ENCODE measurements around the gene WDR36. TPM values are rescaled to one million over a fixed set of nuclear protein-coding genes. Genes with fewer than 3 reads are reported as not detected.

The WDR36 gene
- total RNA-seq, 1 donor from 2014 or later: 17.6 TPM

DNA sequence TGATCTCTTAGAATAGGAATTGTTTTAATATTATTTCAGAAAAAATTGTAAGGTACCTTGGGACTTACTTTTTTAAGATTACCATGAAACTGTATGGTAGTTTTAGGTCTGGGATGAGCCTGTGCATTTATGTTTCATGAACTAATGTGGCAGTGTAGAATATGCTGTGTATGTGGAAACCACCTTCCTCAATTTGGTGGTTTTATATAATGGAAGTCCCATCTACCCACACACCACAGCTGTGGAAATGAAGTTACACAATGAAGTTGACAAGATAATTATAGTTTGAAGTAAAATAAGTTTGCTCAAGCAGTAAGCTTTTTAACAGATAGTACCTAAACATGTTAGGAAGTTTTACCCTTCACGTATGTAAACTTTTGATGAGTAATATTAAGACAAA is 24.4 kb downstream of the WDR36 start:
- Mint-ChIP-seq H3K9me3 (ENCODE audit: low read depth) (no peaks in the 10 kb centered on the region), H3K36me3 (ENCODE audit: low read depth) (peaks cover 19% of the 10 kb centered on the region), H3K4me1 (ENCODE audit: low read depth) (no peaks in the 10 kb centered on the region), H3K27me3 (ENCODE audit: low read depth) (no peaks in the 10 kb centered on the region), H3K4me3 (ENCODE audit: unreplicated experiment) (no peak overlapping the region), H3K27ac (ENCODE audit: unreplicated experiment) (peak overlapping the region; percentile 3)
- no peak for DNase-seq (ENCODE audit: low spot score)
- TF ChIP-seq, protein P1, sequence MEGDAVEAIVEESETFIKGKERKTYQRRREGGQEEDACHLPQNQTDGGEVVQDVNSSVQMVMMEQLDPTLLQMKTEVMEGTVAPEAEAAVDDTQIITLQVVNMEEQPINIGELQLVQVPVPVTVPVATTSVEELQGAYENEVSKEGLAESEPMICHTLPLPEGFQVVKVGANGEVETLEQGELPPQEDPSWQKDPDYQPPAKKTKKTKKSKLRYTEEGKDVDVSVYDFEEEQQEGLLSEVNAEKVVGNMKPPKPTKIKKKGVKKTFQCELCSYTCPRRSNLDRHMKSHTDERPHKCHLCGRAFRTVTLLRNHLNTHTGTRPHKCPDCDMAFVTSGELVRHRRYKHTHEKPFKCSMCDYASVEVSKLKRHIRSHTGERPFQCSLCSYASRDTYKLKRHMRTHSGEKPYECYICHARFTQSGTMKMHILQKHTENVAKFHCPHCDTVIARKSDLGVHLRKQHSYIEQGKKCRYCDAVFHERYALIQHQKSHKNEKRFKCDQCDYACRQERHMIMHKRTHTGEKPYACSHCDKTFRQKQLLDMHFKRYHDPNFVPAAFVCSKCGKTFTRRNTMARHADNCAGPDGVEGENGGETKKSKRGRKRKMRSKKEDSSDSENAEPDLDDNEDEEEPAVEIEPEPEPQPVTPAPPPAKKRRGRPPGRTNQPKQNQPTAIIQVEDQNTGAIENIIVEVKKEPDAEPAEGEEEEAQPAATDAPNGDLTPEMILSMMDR (IDR thresholded peaks at IDR 0.05): no peak

DNA sequence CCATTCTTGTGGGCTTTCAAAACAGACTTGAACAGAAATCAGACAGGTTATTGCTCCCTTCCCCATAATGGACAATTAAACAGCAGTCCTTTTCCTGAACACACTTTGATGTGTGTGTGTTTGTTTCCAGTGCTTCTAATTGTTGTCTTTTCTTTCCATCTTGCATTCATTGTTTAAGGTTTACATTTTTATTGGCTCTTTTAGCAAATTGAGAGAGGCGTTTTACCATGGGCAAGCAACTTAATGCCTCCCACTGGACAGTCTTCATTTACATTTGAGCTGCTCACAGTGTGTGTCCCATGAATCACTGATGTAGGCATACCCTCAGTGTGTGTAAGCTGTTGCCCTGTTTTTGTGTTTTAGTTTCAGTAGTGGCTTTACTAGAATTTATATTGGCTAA is 25.0 kb downstream of the WDR36 start:
- H3K9me3 Mint-ChIP-seq (ENCODE audit: low read depth): no peaks in the 10 kb centered on the region
- peaks cover 24% of the 10 kb centered on the region for H3K36me3 Mint-ChIP-seq (ENCODE audit: low read depth)
- DNase-seq (ENCODE audit: low spot score): no peak
- no peaks in the 10 kb centered on the region for H3K4me1 Mint-ChIP-seq (ENCODE audit: low read depth)
- TF ChIP-seq, protein P1 (IDR thresholded peaks at IDR 0.05): no peak
- no peak overlapping the region for H3K27ac Mint-ChIP-seq (ENCODE audit: unreplicated experiment)
- H3K4me3 Mint-ChIP-seq (ENCODE audit: unreplicated experiment): no peak overlapping the region
- H3K27me3 Mint-ChIP-seq (ENCODE audit: low read depth): no peaks in the 10 kb centered on the region

- no peak overlapping the region for H3K4me3 Mint-ChIP-seq (ENCODE audit: unreplicated experiment)
- TF ChIP-seq, protein P1 (IDR thresholded peaks at IDR 0.05): no peak
- H3K4me1 Mint-ChIP-seq (ENCODE audit: low read depth): no peaks in the 10 kb centered on the region
- no peaks in the 10 kb centered on the region for H3K27me3 Mint-ChIP-seq (ENCODE audit: low read depth)
- H3K27ac Mint-ChIP-seq (ENCODE audit: unreplicated experiment): no peak overlapping the region
- no peak for DNase-seq (ENCODE audit: low spot score)
- H3K36me3 Mint-ChIP-seq (ENCODE audit: low read depth): peaks cover 25% of the 10 kb centered on the region
- no peaks in the 10 kb centered on the region for H3K9me3 Mint-ChIP-seq (ENCODE audit: low read depth)
Measured at GRCh38 chr5:111119221-111119620, 27.1 kb downstream of the WDR36 start.

- Mint-ChIP-seq H3K27ac (ENCODE audit: unreplicated experiment) (no peak overlapping the region), H3K36me3 (ENCODE audit: low read depth) (peaks cover 28% of the 10 kb centered on the region)
Measured at GRCh38 chr5:111119856-111120255, 27.7 kb downstream of the WDR36 start.

DNA sequence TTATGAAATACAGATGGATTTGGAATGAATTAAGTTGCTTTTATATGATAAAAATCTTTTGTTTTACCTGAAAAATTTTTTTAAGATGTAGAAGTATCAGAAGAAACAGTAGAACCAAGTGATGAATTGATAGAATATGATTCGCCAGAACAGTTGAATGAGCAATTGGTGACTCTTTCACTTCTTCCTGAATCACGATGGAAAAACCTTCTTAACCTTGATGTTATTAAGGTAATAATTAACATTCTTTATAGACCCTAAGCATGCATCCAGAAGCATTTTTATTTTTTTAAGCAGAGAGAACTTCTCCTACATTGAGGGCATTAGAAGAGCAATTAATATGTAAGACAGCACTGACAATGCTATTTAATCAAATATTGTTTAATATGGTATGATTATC is 28.8 kb downstream of the WDR36 start:
- DNase-seq (ENCODE audit: low spot score): no peak
- H3K36me3 Mint-ChIP-seq (ENCODE audit: low read depth): peaks cover 29% of the 10 kb centered on the region
- no peaks in the 10 kb centered on the region for H3K4me1 Mint-ChIP-seq (ENCODE audit: low read depth)
- H3K27me3 Mint-ChIP-seq (ENCODE audit: low read depth): no peaks in the 10 kb centered on the region
- no peak overlapping the region for H3K27ac Mint-ChIP-seq (ENCODE audit: unreplicated experiment)
- no peaks in the 10 kb centered on the region for H3K9me3 Mint-ChIP-seq (ENCODE audit: low read depth)
- H3K4me3 Mint-ChIP-seq (ENCODE audit: unreplicated experiment): no peak overlapping the region
- TF ChIP-seq, protein P1 (IDR thresholded peaks at IDR 0.05): no peak

More at GRCh38 chr5:111119856-111120255, 27.7 kb downstream of the WDR36 start:
- TF ChIP-seq, protein P1 (IDR thresholded peaks at IDR 0.05): no peak
- Mint-ChIP-seq H3K9me3 (ENCODE audit: low read depth) (no peaks in the 10 kb centered on the region), H3K4me1 (ENCODE audit: low read depth) (no peaks in the 10 kb centered on the region), H3K27me3 (ENCODE audit: low read depth) (no peaks in the 10 kb centered on the region), H3K4me3 (ENCODE audit: unreplicated experiment) (no peak overlapping the region)
- no peak for DNase-seq (ENCODE audit: low spot score)
